CD8-positive, alpha-beta memory T cell (primary cell): ENCODE measurements around the gene H3-3A. TPM values are rescaled to one million over a fixed set of nuclear protein-coding genes. Genes with fewer than 3 reads are reported as not detected.

Experiments used
- polyA plus RNA-seq: library from polyadenylated mRNA; unstranded; fragments of 300-500 nt; fragmentation: Illumina TruSeq; gene quantifications from one replicate; pipeline ENCODE4 v1.2.3, GENCODE V29; 2021
- total RNA-seq, 2 experiments: library from RNA; stranded (reverse); gene quantifications; one replicate each; pipeline ENCODE4 v1.2.3, GENCODE V29; 2021

The H3-3A gene
- total and polyA plus RNA-seq, 3 experiments from 2014 or later, result 356 to 803 (median 372) TPM

Other genes with a start within 250 kb of the H3-3A start
- gene TMEM63A, start 180.3 kb upstream of the H3-3A start, total RNA-seq, result 10 to 100 TPM; 51.4 to 55.5 TPM
- 50.6 TPM for gene TMEM63A, start 180.3 kb upstream of the H3-3A start, polyA plus RNA-seq
- gene LEFTY1, start 173.6 kb upstream of the H3-3A start, total RNA-seq, result not detected
- 0.21 TPM for gene LEFTY1, start 173.6 kb upstream of the H3-3A start, polyA plus RNA-seq
- gene PYCR2, start 138.5 kb upstream of the H3-3A start, total RNA-seq, result 100 to 1,000 TPM; 130 to 131 TPM
- gene PYCR2, start 138.5 kb upstream of the H3-3A start, polyA plus RNA-seq, result 92.5 TPM
- not detected for gene LEFTY2, start 121.5 kb upstream of the H3-3A start, total RNA-seq
- not detected for gene LEFTY2, start 121.5 kb upstream of the H3-3A start, polyA plus RNA-seq
- gene SDE2, start 63.4 kb upstream of the H3-3A start, total RNA-seq, result 10 to 100 TPM; 23.4 to 23.6 TPM
- 8.4 TPM for gene SDE2, start 63.4 kb upstream of the H3-3A start, polyA plus RNA-seq
- gene ACBD3, start 124.0 kb downstream of the H3-3A start, total RNA-seq, result 10 to 100 TPM; 20.4 to 21.5 TPM
- gene ACBD3, start 124.0 kb downstream of the H3-3A start, polyA plus RNA-seq, result 22.3 TPM
- not detected for gene MIXL1, start 160.9 kb downstream of the H3-3A start, total RNA-seq
- gene MIXL1, start 160.9 kb downstream of the H3-3A start, polyA plus RNA-seq, result not detected
- 10 to 100 TPM; 10.0 to 10.7 TPM for gene LIN9, start 246.4 kb downstream of the H3-3A start, total RNA-seq
- 3.5 TPM for gene LIN9, start 246.4 kb downstream of the H3-3A start, polyA plus RNA-seq